Activated T-cell treated with anti-CD3 and anti-CD28 coated beads, Interleukin-2, amount 50 U/mL, for 72 hours (primary cell): ENCODE results near the gene PBXIP1. TPM values are rescaled to one million over a fixed set of nuclear protein-coding genes. Genes with fewer than 3 reads are reported as not detected.
"Not testable (repeated sequence)": the region's sequence is repeated elsewhere in the genome, so short reads cannot be mapped to it uniquely, and the experiment has no call there.

Experiments used
- ATAC-seq, 2 donors: fragments of 150-1000 bp; cut with Tn5 transposase; replicated peaks in 1 of 2; 2 replicates each; pipeline ENCODE4 v1.10.0; 2021; ENCODE audit warnings: moderate library complexity in 2 of 2, mild to moderate bottlenecking in 1 of 2
- DNase-seq, 2 donors: peaks; one replicate each; pipeline ENCODE4 v3.0.0; 2021 to 2022; ENCODE audit warnings: mixed read lengths in 1 of 2
- H3K27ac Mint-ChIP-seq: one replicate; pipeline ENCODE4 v1.8.0; 2022; ENCODE audit warnings: mild to moderate bottlenecking, moderate library complexity, mixed read lengths
- H3K27me3 Mint-ChIP-seq: one replicate; pipeline ENCODE4 v1.8.0; 2022; ENCODE audit warnings: low read depth, mixed read lengths
- H3K36me3 Mint-ChIP-seq, 2 donors: one replicate each; pipeline ENCODE4 v1.8.0; 2022; ENCODE audit warnings: mixed read lengths in 2 of 2, mild to moderate bottlenecking in 1 of 2; ENCODE audit not compliant: insufficient read depth in 2 of 2
- H3K4me1 Mint-ChIP-seq: one replicate; pipeline ENCODE4 v1.8.0; 2022; ENCODE audit warnings: low read depth, mixed read lengths
- H3K4me3 Mint-ChIP-seq, 2 donors: one replicate each; pipeline ENCODE4 v1.8.0; 2022; ENCODE audit warnings: mild to moderate bottlenecking in 2 of 2, mixed read lengths in 2 of 2, moderate library complexity in 2 of 2
- H3K9me3 Mint-ChIP-seq, 2 donors: one replicate each; pipeline ENCODE4 v1.8.0; 2022; ENCODE audit warnings: mixed read lengths in 2 of 2
- total RNA-seq, 2 donors: library from RNA; stranded (reverse); gene quantifications; one replicate each; pipeline ENCODE4 v1.2.3, GENCODE V29; 2022

The PBXIP1 gene
- total RNA-seq, 2 donors from 2014 or later = 28.0 to 48.0 TPM

DNA sequence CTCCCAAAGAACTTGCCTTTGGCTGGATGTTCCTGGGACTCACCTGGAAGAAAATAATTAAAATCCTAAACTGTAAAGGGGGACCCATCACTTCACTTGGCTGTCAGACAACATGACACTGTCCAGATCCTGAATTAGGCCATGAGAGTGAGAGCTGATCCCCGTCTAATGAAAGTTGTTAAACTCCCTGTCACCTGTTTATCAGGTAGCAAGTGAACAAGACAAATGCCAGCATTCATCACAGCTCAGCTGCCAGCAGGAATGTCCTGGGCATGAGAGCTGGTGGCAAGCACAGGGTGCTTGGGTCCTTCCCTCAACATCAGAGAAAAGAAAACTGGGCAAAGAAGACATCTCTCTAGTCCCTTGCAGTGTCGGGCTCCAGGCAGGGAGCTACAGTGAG, 43.1 kb downstream of the PBXIP1 start:
- ATAC-seq = no peak

DNA sequence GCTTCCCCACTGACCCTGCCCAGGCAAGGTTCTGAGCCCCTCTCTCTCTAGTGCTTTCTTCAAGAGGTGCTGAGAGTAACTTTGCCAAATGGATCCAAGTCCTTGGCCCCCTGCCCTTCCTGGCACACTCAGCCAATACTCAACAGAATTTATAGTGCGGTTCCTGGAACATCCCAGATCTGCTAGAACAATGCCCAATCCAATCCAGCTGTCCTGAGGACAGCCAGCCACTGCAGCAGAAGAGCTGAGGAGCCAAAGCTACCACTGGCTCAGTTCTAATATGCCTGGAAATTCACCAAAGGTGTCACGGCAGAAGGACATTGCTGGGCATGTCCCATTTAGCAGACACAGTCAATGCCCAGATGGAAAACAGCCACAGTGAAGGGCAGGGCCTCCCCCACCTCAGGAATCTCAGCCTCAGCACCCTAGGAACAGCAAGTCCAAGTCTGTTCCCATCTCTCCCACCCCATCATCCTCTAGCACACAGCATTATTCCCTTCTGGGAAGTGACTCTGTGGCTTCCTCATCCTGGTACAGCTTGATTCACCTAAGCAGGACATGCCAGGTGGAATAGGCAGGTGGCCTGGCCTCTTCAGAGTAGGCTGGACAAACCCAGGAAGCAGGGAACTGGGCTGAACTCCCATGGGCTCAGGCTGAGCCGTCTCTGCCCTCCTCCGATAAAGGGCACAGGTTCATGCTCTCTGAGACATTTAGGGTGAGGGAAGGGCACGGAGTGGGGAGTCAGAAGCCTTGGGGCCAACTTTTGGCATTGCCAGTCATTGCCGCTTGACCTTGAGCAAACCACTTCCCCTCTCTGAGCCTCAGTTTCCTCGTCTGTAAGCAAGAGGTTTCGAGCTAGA, 44.0 kb downstream of the PBXIP1 start:
- H3K36me3 Mint-ChIP-seq = peaks cover 0 to 6% of the 10 kb centered on the region in 2 donors
- no peak overlapping the region for H3K4me3 Mint-ChIP-seq
- no peak for ATAC-seq
- no peak for DNase-seq
- H3K9me3 Mint-ChIP-seq = no peaks in the 10 kb centered on the region
- no peaks in the 10 kb centered on the region for H3K27me3 Mint-ChIP-seq
- no peak overlapping the region for H3K27ac Mint-ChIP-seq
- no peaks in the 10 kb centered on the region for H3K4me1 Mint-ChIP-seq

More for the DNA sequence above, 43.1 kb downstream of the PBXIP1 start:
- Mint-ChIP-seq H3K4me1 (no peaks in the 10 kb centered on the region), H3K27ac (no peak overlapping the region), H3K9me3 (no peaks in the 10 kb centered on the region), H3K27me3 (no peaks in the 10 kb centered on the region), H3K36me3 (peaks cover 0 to 7% of the 10 kb centered on the region in 2 donors), H3K4me3 (no peak overlapping the region)
- no peak for DNase-seq

DNA sequence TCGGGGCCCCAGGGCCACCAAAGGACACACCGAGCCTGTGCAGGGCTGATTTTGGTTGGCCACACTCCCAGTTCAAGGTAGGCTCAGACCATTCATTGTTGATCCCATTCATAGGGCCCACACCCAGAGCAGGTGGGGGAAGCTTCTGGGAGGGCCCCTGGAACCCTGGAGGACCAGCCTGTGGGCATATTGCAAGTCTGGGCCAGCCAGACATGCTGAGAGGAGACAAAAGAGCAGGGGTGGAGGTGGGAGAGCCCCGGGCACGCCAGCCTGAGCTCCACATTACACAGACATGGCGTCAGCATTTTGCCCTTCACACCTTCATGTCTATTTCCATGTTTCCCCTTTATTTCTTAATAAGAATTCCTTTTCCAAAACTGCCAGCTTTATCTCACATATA, 45.0 kb downstream of the PBXIP1 start:
- H3K9me3 Mint-ChIP-seq = no peaks in the 10 kb centered on the region
- DNase-seq = no peak
- H3K27ac Mint-ChIP-seq = no peak overlapping the region
- peaks cover 0 to 3% of the 10 kb centered on the region in 2 donors for H3K36me3 Mint-ChIP-seq
- H3K4me3 Mint-ChIP-seq = no peak overlapping the region
- no peak for ATAC-seq
- H3K4me1 Mint-ChIP-seq = no peaks in the 10 kb centered on the region
- H3K27me3 Mint-ChIP-seq = no peaks in the 10 kb centered on the region

DNA sequence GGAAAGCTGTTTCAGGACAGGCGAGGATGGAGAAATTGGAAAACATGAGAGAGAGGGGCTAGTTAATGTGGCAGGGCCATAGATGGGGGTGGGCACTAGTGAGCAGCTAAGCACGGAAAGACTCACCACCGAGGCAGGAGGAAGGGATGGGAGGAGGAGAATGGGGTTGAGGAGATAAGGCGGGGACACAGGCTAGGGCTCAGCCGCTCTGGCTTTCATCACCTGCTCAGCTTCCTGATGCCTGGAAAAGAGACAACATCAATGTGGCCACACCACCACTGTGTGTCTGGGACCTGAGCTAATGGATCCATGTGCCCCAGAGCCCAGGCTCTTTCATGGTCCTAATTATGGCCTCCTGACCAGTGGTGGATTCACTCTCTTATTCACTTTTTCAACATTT, 47.0 kb downstream of the PBXIP1 start:
- DNase-seq = no peak
- no peak for ATAC-seq
- Mint-ChIP-seq H3K9me3 (no peaks in the 10 kb centered on the region), H3K36me3 (no peaks in the 10 kb centered on the region), H3K27me3 (no peaks in the 10 kb centered on the region), H3K27ac (no peak overlapping the region), H3K4me1 (no peaks in the 10 kb centered on the region), H3K4me3 (no peak overlapping the region)

DNA sequence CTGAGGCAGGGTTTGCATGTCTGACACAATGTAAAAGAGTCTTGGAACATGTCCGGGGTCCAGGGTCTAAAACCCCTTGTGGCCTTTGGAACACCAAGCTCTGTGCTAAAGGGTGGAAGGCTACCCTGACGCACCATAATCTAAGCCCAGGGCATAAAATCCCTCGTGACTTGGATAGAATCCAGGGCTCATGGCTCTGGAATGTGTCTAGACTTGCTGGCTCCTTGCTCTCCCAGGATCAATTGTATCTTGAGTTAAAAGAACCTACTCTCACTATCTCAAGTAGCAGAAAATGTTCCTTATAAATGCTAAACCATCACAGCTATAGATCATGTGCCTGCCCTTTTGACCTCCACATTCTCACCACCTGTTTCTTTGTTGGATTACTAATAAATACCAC, 47.8 kb downstream of the PBXIP1 start:
- not testable (repeated sequence) for H3K4me1 Mint-ChIP-seq, H3K27ac Mint-ChIP-seq, ATAC-seq, H3K27me3 Mint-ChIP-seq, H3K9me3 Mint-ChIP-seq, H3K36me3 Mint-ChIP-seq, DNase-seq, H3K4me3 Mint-ChIP-seq

DNA sequence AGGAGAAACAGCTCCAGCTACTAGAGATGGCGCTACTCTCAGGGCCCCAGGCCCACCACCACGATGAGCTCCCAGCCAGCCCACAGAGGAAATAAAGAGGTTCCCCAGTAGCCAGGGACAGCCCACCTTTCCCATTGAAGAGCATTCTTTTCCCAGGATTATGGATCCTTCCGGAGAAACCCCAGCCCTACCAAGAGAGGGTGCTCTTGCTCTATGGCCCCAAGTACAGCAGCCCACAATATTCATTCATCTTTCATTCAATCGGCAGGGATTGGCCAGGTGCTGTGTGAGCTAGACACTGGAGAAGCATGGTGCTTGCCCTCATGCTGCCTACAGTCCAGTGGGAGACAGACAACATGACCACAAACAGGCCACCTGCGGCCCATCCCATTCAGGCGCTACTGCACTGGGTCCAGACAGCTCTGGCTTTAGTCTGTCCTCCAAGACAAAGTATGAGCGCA, 49.2 kb downstream of the PBXIP1 start:
- no peak overlapping the region for H3K4me3 Mint-ChIP-seq
- ATAC-seq (no peak), DNase-seq (no peak)
- no peaks in the 10 kb centered on the region for H3K27me3 Mint-ChIP-seq
- H3K9me3 Mint-ChIP-seq = no peaks in the 10 kb centered on the region
- no peaks in the 10 kb centered on the region for H3K36me3 Mint-ChIP-seq
- no peak overlapping the region for H3K27ac Mint-ChIP-seq
- H3K4me1 Mint-ChIP-seq = no peaks in the 10 kb centered on the region

DNA sequence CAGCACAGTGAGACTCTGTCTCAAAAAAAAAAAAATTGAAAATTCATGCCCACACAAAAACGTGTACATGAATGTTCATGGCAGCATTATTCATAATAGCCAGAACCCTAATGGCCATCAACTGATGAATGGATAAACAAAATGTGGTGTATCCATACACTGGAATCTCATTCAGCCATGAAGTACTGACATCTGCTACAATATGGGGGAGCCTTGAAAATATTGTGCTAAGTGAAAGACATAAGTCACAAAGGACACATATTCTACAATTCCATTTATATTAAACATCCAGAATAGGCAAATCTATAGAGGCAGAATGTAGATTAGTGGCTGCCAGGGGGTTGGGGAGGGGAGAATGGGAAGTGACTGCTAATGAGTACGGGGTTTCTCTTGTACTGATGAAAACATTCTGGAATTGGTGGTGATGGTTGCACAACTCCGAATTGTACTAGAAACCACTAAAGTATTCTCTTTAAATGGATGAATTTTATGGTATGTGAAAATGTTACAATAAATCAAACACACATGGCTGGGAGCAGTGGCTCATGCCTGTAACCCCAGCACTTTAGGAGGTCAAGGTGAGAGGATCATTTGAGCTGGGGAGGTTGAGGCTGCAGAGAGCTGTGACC, 52.8 kb downstream of the PBXIP1 start:
- no peak for DNase-seq
- no peak for ATAC-seq
- Mint-ChIP-seq H3K4me3 (no peak overlapping the region), H3K4me1 (no peaks in the 10 kb centered on the region), H3K27ac (no peak overlapping the region), H3K9me3 (no peaks in the 10 kb centered on the region), H3K27me3 (no peaks in the 10 kb centered on the region), H3K36me3 (no peaks in the 10 kb centered on the region)

DNA sequence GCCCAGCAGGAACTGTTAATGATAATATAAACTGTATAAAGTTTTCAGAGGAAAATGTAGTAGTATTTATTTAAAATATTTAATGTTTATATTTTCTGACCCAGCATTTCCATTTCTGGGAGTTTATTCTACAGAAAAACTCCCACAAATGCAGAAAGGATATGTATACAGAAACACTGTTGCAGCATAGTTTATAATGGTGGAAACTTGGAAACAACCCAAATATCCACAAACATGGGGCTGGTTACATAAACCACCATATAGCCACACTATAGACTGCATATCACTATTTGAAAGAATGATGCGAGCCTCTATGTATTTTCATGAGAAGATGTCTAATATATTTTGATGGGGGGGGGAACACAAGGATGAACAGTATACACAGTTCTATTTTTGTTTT, 54.3 kb downstream of the PBXIP1 start:
- Mint-ChIP-seq H3K36me3 (no peaks in the 10 kb centered on the region), H3K4me3 (no peak overlapping the region), H3K27me3 (no peaks in the 10 kb centered on the region), H3K27ac (no peak overlapping the region), H3K4me1 (no peaks in the 10 kb centered on the region), H3K9me3 (no peaks in the 10 kb centered on the region)
- DNase-seq (no peak), ATAC-seq (no peak)

DNA sequence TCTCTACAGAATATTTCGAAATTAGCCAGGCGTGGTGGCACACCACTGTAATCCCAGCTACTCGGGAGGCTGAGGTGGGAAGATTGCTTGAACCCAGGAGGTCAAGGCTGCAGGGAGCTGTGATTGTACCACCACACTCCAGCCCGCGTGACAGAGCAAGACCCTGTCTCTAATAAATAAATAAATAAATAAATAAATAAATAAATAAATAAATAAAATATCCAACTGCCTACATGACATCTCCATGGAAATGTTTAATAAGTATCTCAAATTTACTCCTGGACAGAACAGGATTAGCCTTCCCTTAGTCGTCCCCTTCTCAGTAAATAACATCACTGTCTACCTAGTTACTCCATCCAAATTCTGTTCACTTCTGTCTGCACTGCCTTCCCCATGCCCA, 56.9 kb downstream of the PBXIP1 start:
- Mint-ChIP-seq H3K36me3 (no peaks in the 10 kb centered on the region), H3K4me1 (no peaks in the 10 kb centered on the region), H3K4me3 (no peak overlapping the region), H3K27me3 (no peaks in the 10 kb centered on the region), H3K27ac (no peak overlapping the region), H3K9me3 (no peaks in the 10 kb centered on the region)
- no peak for DNase-seq
- no peak for ATAC-seq

DNA sequence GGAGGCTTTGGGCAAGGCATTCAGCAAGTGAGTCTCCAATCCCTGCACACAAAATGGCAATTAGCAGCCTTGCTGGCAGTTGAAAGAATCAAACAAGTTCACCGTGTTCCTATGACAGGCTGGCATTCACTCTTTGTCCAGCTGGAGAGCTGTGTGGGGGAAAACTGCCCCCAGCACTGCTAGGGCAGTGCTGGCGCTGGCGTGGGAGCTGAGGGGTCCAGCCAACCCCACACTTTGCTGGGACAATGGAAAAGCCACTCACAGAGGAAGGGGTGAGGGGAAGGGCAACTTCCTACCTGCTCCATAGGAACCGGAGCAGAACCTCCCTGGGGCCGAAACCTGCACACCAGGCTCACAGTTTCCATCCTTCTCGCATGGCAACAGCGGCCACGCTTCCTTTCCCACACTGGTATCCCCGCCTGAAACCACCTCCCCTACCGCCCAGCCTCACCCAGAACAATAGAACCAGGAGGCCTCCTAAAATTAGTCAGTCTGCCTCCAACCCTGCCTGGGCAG, 59.1 kb downstream of the PBXIP1 start:
- Mint-ChIP-seq H3K36me3 (no peaks in the 10 kb centered on the region), H3K9me3 (no peaks in the 10 kb centered on the region), H3K4me1 (no peaks in the 10 kb centered on the region), H3K27me3 (no peaks in the 10 kb centered on the region), H3K27ac (no peak overlapping the region), H3K4me3 (no peak overlapping the region)
- DNase-seq = no peak
- ATAC-seq = no peak

DNA sequence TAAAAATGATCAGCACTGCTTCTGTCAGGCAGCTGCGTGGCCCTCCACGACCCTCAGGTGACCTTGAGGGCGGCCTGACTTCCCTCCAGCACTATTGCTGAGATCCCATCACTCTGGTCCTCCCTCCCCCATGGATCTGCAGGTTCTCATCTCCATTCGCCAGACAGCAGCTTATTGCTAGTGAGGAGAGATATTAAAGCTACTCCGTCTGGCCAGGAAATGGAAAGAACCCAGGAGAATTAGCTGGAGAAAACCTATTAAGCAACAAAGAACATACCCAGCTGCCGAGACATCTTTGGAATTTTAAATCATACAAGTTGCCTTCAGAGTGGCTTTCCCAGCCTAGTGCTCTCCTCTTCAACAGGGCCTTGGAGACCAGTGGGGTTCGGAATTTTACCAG, 60.1 kb downstream of the PBXIP1 start:
- Mint-ChIP-seq H3K27me3 (no peaks in the 10 kb centered on the region), H3K9me3 (no peaks in the 10 kb centered on the region), H3K36me3 (no peaks in the 10 kb centered on the region), H3K27ac (no peak overlapping the region), H3K4me3 (no peak overlapping the region), H3K4me1 (no peaks in the 10 kb centered on the region)
- no peak for DNase-seq
- no peak for ATAC-seq
